NCI-H82 treated with DMSO at 0.1 percent for 48 hours (cell line): ENCODE measurements around the gene KIAA1217.
A peak's percentile ranks its signal among the peaks of the same experiment; 100 is the strongest.

ENCODE experiments used
- DNase-seq: peaks from one replicate; lab custom pipeline; 2025; ENCODE audit not compliant: unreplicated experiment; lab: John Stamatoyannopoulos, UW

KIAA1217 gene

GRCh38 chr10:24533981-24534380 is 325.0 kb downstream of the KIAA1217 start:
- no peak for DNase-seq

- no peak for DNase-seq
These were observed 327.7 kb downstream of the KIAA1217 start for GRCh38 chr10:24536636-24537035.

GRCh38 chr10:24541239-24541753 is 332.4 kb downstream of the KIAA1217 start:
- DNase-seq: no peak

GRCh38 chr10:24542314-24543270 is 333.7 kb downstream of the KIAA1217 start:
- no peak for DNase-seq

- DNase-seq: no peak
These were observed 335.8 kb downstream of the KIAA1217 start for GRCh38 chr10:24544776-24545175.

- DNase-seq: no peak
These were observed 336.6 kb downstream of the KIAA1217 start for GRCh38 chr10:24545585-24545984.

- no peak for DNase-seq
These were observed 341.7 kb downstream of the KIAA1217 start for GRCh38 chr10:24550680-24551079.

- DNase-seq: no peak
These were observed 342.2 kb downstream of the KIAA1217 start for GRCh38 chr10:24551161-24551560.

- DNase-seq: no peak
These were observed 343.5 kb downstream of the KIAA1217 start for GRCh38 chr10:24552346-24553016.

GRCh38 chr10:24553051-24553612 is 344.2 kb downstream of the KIAA1217 start:
- no peak for DNase-seq

- DNase-seq: no peak
These were observed 345.1 kb downstream of the KIAA1217 start for GRCh38 chr10:24554036-24554435.

- no peak for DNase-seq
These were observed 347.3 kb downstream of the KIAA1217 start for GRCh38 chr10:24556126-24556749.

GRCh38 chr10:24556750-24557742 is 348.1 kb downstream of the KIAA1217 start:
- DNase-seq: peak; percentile 11

GRCh38 chr10:24561453-24561852 is 352.5 kb downstream of the KIAA1217 start:
- DNase-seq: no peak

GRCh38 chr10:24568042-24568441 is 359.1 kb downstream of the KIAA1217 start:
- no peak for DNase-seq

GRCh38 chr10:24569330-24569796 is 360.4 kb downstream of the KIAA1217 start:
- no peak for DNase-seq

GRCh38 chr10:24569828-24570657 is 361.1 kb downstream of the KIAA1217 start:
- DNase-seq: no peak

- no peak for DNase-seq
These were observed 361.9 kb downstream of the KIAA1217 start for GRCh38 chr10:24570658-24571426.
